ENCODE results near the gene FRMD4B.

Gene FRMD4B

DNA sequence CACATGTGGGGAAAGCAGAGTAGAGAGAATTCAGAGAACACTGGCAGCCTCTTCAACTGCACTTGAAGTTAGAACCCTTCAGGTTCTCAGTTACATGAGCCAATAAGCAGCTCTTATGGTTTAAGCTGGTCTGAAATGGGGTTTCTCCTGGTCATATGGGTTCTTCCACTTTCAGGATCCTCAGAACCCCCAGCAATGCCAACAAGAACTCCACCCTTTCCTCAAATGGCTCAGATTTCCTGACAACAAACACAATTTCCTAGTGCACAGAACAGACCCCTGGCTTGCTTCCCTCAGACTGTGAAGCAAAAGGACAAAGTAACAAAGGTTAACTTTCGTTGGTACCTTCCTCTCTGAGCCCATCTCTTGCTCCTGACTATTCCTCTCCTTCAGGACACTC, 23.9 kb upstream of the FRMD4B start:
- H3K79me2 ChIP-seq (ENCODE audit: insufficient read depth, low read length), result no peaks in the 10 kb centered on the region
- H2AFZ ChIP-seq (ENCODE audit: low read depth, low read length), result peak overlapping the region; percentile 56
- H3K4me3 ChIP-seq (ENCODE audit: low read depth in 1 of 2, low read length in 2 of 2), result no peak overlapping the region
- H3K27ac ChIP-seq (ENCODE audit: low read length), result peak overlapping the region; percentile 42
- peak overlapping the region; percentile 38; the same call in 1 of the 2 replicates for H3K4me2 ChIP-seq (ENCODE audit: insufficient read depth, low read length)
- H4K20me1 ChIP-seq (ENCODE audit: insufficient read depth, low read length), result no peaks in the 10 kb centered on the region
- no peak for TF ChIP-seq EZH2 (IDR thresholded peaks at IDR 0.05; ENCODE audit: borderline replicate concordance, low read depth, low read length, severe bottlenecking)
- TF ChIP-seq, protein P1, sequence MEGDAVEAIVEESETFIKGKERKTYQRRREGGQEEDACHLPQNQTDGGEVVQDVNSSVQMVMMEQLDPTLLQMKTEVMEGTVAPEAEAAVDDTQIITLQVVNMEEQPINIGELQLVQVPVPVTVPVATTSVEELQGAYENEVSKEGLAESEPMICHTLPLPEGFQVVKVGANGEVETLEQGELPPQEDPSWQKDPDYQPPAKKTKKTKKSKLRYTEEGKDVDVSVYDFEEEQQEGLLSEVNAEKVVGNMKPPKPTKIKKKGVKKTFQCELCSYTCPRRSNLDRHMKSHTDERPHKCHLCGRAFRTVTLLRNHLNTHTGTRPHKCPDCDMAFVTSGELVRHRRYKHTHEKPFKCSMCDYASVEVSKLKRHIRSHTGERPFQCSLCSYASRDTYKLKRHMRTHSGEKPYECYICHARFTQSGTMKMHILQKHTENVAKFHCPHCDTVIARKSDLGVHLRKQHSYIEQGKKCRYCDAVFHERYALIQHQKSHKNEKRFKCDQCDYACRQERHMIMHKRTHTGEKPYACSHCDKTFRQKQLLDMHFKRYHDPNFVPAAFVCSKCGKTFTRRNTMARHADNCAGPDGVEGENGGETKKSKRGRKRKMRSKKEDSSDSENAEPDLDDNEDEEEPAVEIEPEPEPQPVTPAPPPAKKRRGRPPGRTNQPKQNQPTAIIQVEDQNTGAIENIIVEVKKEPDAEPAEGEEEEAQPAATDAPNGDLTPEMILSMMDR (IDR thresholded peaks at IDR 0.05; ENCODE audit: borderline replicate concordance, extremely low read depth, low read length, poor library complexity, severe bottlenecking), result no peak
- H3K36me3 ChIP-seq (ENCODE audit: insufficient read depth, low read length), result no peaks in the 10 kb centered on the region
- H3K27me3 ChIP-seq (ENCODE audit: insufficient read depth, low read length, poor library complexity), result no peaks in the 10 kb centered on the region
- DNase-seq, result no peak
- peak; percentile 3; the same call in 1 of the 3 replicates for ATAC-seq (ENCODE audit: insufficient read depth, low read depth)
- no peak overlapping the region for H3K9ac ChIP-seq (ENCODE audit: low read depth, low read length)
- H3K4me1 ChIP-seq (ENCODE audit: insufficient read depth, low read length), result peaks cover 20% of the 10 kb centered on the region
- peaks cover 8% of the 10 kb centered on the region for H3K9me3 ChIP-seq (ENCODE audit: insufficient read depth, low read length, severe bottlenecking)

DNA sequence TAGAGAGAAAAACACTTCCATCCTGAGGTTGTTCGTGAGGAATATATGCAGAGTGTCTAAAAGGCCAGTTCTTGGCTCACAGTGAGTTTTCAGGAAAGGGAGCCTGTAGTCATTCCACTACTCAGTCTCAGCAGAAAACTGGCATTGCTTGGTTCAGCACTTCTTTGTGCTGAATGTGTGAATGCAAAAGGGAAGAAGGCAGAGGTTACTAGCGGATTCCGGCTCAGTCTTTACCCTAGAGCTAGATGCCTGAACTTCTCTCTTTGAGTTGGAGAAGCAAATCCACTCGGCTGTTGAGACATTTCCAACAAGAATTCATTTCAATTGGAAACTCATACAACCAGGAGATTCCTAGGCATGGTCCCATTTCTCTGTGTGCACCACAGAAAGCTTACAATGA, 23.1 kb upstream of the FRMD4B start:
- no peak overlapping the region for H3K27ac ChIP-seq (ENCODE audit: low read length)
- no peak for DNase-seq
- H3K4me2 ChIP-seq (ENCODE audit: insufficient read depth, low read length), result no peak overlapping the region
- ATAC-seq (ENCODE audit: insufficient read depth, low read depth), result no peak
- H3K9ac ChIP-seq (ENCODE audit: low read depth, low read length), result no peak overlapping the region
- no peaks in the 10 kb centered on the region for H3K36me3 ChIP-seq (ENCODE audit: insufficient read depth, low read length)
- TF ChIP-seq EZH2 (IDR thresholded peaks at IDR 0.05; ENCODE audit: borderline replicate concordance, low read depth, low read length, severe bottlenecking), result no peak
- TF ChIP-seq, protein P1 (IDR thresholded peaks at IDR 0.05; ENCODE audit: borderline replicate concordance, extremely low read depth, low read length, poor library complexity, severe bottlenecking), result no peak
- no peaks in the 10 kb centered on the region for H4K20me1 ChIP-seq (ENCODE audit: insufficient read depth, low read length)
- H2AFZ ChIP-seq (ENCODE audit: low read depth, low read length), result no peak overlapping the region; the same call in 1 of the 2 replicates
- no peaks in the 10 kb centered on the region for H3K27me3 ChIP-seq (ENCODE audit: insufficient read depth, low read length, poor library complexity)
- peaks cover 13% of the 10 kb centered on the region for H3K4me1 ChIP-seq (ENCODE audit: insufficient read depth, low read length)
- H3K79me2 ChIP-seq (ENCODE audit: insufficient read depth, low read length), result no peaks in the 10 kb centered on the region
- peaks cover 12% of the 10 kb centered on the region for H3K9me3 ChIP-seq (ENCODE audit: insufficient read depth, low read length, severe bottlenecking)
- no peak overlapping the region for H3K4me3 ChIP-seq (ENCODE audit: low read depth in 1 of 2, low read length in 2 of 2)

DNA sequence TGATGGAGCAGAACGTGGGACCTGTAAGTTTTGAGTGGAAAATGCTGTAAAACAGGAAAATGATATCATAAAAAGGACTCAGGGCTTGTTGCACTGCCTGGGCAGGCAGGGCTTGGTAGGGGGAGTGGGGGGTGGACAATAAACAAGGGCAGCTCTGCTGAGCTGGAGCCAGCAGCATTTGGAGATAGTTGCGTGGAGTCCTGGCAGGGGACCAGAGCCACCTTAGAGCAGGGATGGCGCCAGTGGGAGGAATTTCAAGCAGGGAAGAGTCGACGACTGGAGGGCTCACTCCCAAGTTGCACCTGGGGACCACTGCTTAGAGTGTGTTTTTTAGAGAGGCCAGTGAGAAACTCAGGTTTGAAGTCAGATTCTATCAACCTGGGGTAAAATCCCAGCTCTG, 22.7 kb upstream of the FRMD4B start:
- Histone ChIP-seq H3K79me2 (ENCODE audit: insufficient read depth, low read length) (no peaks in the 10 kb centered on the region), H3K27ac (ENCODE audit: low read length) (no peak overlapping the region), H3K4me3 (ENCODE audit: low read depth in 1 of 2, low read length in 2 of 2) (no peak overlapping the region), H3K9ac (ENCODE audit: low read depth, low read length) (no peak overlapping the region), H3K4me1 (ENCODE audit: insufficient read depth, low read length) (peaks cover 10% of the 10 kb centered on the region), H3K27me3 (ENCODE audit: insufficient read depth, low read length, poor library complexity) (no peaks in the 10 kb centered on the region), H3K4me2 (ENCODE audit: insufficient read depth, low read length) (no peak overlapping the region), H3K9me3 (ENCODE audit: insufficient read depth, low read length, severe bottlenecking) (peaks cover 12% of the 10 kb centered on the region), H3K36me3 (ENCODE audit: insufficient read depth, low read length) (no peaks in the 10 kb centered on the region), H4K20me1 (ENCODE audit: insufficient read depth, low read length) (no peaks in the 10 kb centered on the region), H2AFZ (ENCODE audit: low read depth, low read length) (no peak overlapping the region)
- no peak for DNase-seq
- ATAC-seq (ENCODE audit: insufficient read depth, low read depth), result no peak
- TF ChIP-seq, protein P1 (IDR thresholded peaks at IDR 0.05; ENCODE audit: borderline replicate concordance, extremely low read depth, low read length, poor library complexity, severe bottlenecking), result no peak
- TF ChIP-seq EZH2 (IDR thresholded peaks at IDR 0.05; ENCODE audit: borderline replicate concordance, low read depth, low read length, severe bottlenecking), result no peak

DNA sequence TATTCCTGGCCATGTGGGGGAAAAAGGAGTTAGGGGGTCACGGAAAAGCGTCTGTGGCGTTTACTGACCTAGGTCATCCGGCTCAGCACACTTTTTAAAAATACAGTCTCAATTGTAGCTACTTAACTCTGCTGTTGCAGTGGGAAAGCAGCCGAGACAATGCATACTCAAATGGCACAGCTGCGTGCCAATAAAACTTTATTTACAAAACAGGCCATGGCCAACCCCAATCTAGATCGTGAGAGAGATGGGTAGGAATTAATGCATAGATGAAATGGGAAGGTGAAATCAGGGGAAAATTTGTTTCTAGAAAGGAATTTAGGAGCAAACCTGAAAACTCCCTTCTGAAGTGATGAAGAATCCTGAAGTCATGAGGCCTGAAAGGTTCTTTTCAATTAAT, 22.0 kb upstream of the FRMD4B start:
- Histone ChIP-seq H3K4me2 (ENCODE audit: insufficient read depth, low read length) (no peak overlapping the region), H3K27ac (ENCODE audit: low read length) (no peak overlapping the region), H3K9me3 (ENCODE audit: insufficient read depth, low read length, severe bottlenecking) (peaks cover 12% of the 10 kb centered on the region), H3K79me2 (ENCODE audit: insufficient read depth, low read length) (no peaks in the 10 kb centered on the region), H3K4me3 (ENCODE audit: low read depth in 1 of 2, low read length in 2 of 2) (no peak overlapping the region), H3K9ac (ENCODE audit: low read depth, low read length) (no peak overlapping the region), H3K27me3 (ENCODE audit: insufficient read depth, low read length, poor library complexity) (no peaks in the 10 kb centered on the region), H4K20me1 (ENCODE audit: insufficient read depth, low read length) (no peaks in the 10 kb centered on the region), H2AFZ (ENCODE audit: low read depth, low read length) (no peak overlapping the region), H3K4me1 (ENCODE audit: insufficient read depth, low read length) (peaks cover 10% of the 10 kb centered on the region), H3K36me3 (ENCODE audit: insufficient read depth, low read length) (no peaks in the 10 kb centered on the region)
- DNase-seq (no peak), ATAC-seq (ENCODE audit: insufficient read depth, low read depth) (no peak)
- TF ChIP-seq EZH2 (IDR thresholded peaks at IDR 0.05; ENCODE audit: borderline replicate concordance, low read depth, low read length, severe bottlenecking), result no peak
- TF ChIP-seq, protein P1 (IDR thresholded peaks at IDR 0.05; ENCODE audit: borderline replicate concordance, extremely low read depth, low read length, poor library complexity, severe bottlenecking), result no peak

All from DND-41 (cell line).